ENCODE results near the gene PDE5A. TPM values are rescaled to one million over a fixed set of nuclear protein-coding genes. Genes with fewer than 3 reads are reported as not detected.

The PDE5A gene
- total and polyA plus RNA-seq, 8 donors, result 26.7 to 78.2 (median 65.2) TPM

GRCh38 chr4:119657111-119657611, 28.6 kb upstream of the PDE5A start:
- Histone ChIP-seq H3K9me3 (no peaks in the 10 kb centered on the region), H3K27me3 (no peaks in the 10 kb centered on the region), H3K36me3 (no peaks in the 10 kb centered on the region), H3K4me1 (no peaks in the 10 kb centered on the region), H3K4me3 (no peak overlapping the region), H3K27ac (no peak overlapping the region)
- DNase-seq, result no peak
- TF ChIP-seq CTCF (IDR thresholded peaks at IDR 0.05), result no peak
- intact Hi-C loops (cut with DNase I), result no loop called here
- peak; percentile 33 for ATAC-seq

- TF ChIP-seq CTCF (IDR thresholded peaks at IDR 0.05), result no peak
- no peak overlapping the region for H3K4me3 ChIP-seq
- H3K27me3 ChIP-seq, result no peaks in the 10 kb centered on the region
- ATAC-seq, result no peak
- H3K4me1 ChIP-seq, result no peaks in the 10 kb centered on the region
- H3K9me3 ChIP-seq, result no peaks in the 10 kb centered on the region
- H3K27ac ChIP-seq, result no peak overlapping the region
- no peaks in the 10 kb centered on the region for H3K36me3 ChIP-seq
- intact Hi-C loops (cut with DNase I), result no loop called here
- no peak for DNase-seq
Observed at GRCh38 chr4:119656342-119656741, 27.7 kb upstream of the PDE5A start.

- no peak for DNase-seq
- intact Hi-C loops (cut with DNase I), result no loop called here
Observed at GRCh38 chr4:119655111-119655837, 26.7 kb upstream of the PDE5A start.

GRCh38 chr4:119653990-119654389, 25.4 kb upstream of the PDE5A start:
- Histone ChIP-seq H3K27ac (no peak overlapping the region), H3K36me3 (no peaks in the 10 kb centered on the region), H3K27me3 (no peaks in the 10 kb centered on the region), H3K4me3 (no peak overlapping the region), H3K4me1 (no peaks in the 10 kb centered on the region), H3K9me3 (no peaks in the 10 kb centered on the region)
- no peak for TF ChIP-seq CTCF (IDR thresholded peaks at IDR 0.05)
- no peak for ATAC-seq
- intact Hi-C loops (cut with DNase I), result no loop called here
- no peak for DNase-seq

More at GRCh38 chr4:119655111-119655837, 26.7 kb upstream of the PDE5A start:
- Histone ChIP-seq H3K4me3 (no peak overlapping the region), H3K36me3 (no peaks in the 10 kb centered on the region), H3K27me3 (no peaks in the 10 kb centered on the region), H3K4me1 (no peaks in the 10 kb centered on the region), H3K27ac (no peak overlapping the region), H3K9me3 (no peaks in the 10 kb centered on the region)
- no peak for TF ChIP-seq CTCF (IDR thresholded peaks at IDR 0.05)
- ATAC-seq, result no peak

GRCh38 chr4:119652998-119653397, 24.4 kb upstream of the PDE5A start:
- Histone ChIP-seq H3K36me3 (no peaks in the 10 kb centered on the region), H3K4me3 (no peak overlapping the region), H3K27me3 (no peaks in the 10 kb centered on the region), H3K4me1 (no peaks in the 10 kb centered on the region), H3K9me3 (no peaks in the 10 kb centered on the region), H3K27ac (no peak overlapping the region)
- TF ChIP-seq CTCF (IDR thresholded peaks at IDR 0.05), result no peak
- intact Hi-C loops (cut with DNase I), result no loop called here
- DNase-seq (no peak), ATAC-seq (no peak)

Measured in left lung (tissue), 10 donors.